Liver (tissue), 9 donors: ENCODE measurements around the gene TPRA1. TPM values are rescaled to one million over a fixed set of nuclear protein-coding genes. Genes with fewer than 3 reads are reported as not detected.

ENCODE experiments used
- DNase-seq: peaks from one replicate; pipeline ENCODE4 v3.0.0-alpha.2; 2017; ENCODE audit warnings: low spot score
- H3K27ac ChIP-seq, 2 donors: one replicate each; pipeline ENCODE4 v1.7.0; 2013; ENCODE audit warnings: inconsistent platforms in 2 of 2, low read length in 2 of 2, control low read depth in 1 of 2, low read depth in 1 of 2, mild to moderate bottlenecking in 1 of 2
- H3K27me3 ChIP-seq, 4 donors: one replicate each; pipeline versions ENCODE4 v1.6.1 to v1.7.0; 2013; ENCODE audit warnings: low read length in 3 of 4, inconsistent platforms in 1 of 4, mild to moderate bottlenecking in 1 of 4, moderate library complexity in 1 of 4; ENCODE audit not compliant: control insufficient read depth in 4 of 4, insufficient read depth in 4 of 4
- H3K36me3 ChIP-seq, 4 donors: one replicate each; pipeline versions ENCODE4 v1.6.1 to v1.7.0; 2013; ENCODE audit warnings: low read length in 3 of 4, mild to moderate bottlenecking in 3 of 4, low read depth in 1 of 4, moderate library complexity in 1 of 4; ENCODE audit not compliant: control insufficient read depth in 4 of 4, insufficient read depth in 3 of 4
- H3K4me1 ChIP-seq, 4 donors: one replicate each; pipeline versions ENCODE4 v1.6.1 to v1.7.0; 2013; ENCODE audit warnings: low read length in 3 of 4, mild to moderate bottlenecking in 3 of 4, moderate library complexity in 1 of 4; ENCODE audit not compliant: control insufficient read depth in 4 of 4, insufficient read depth in 4 of 4
- H3K4me3 ChIP-seq, 3 donors: one replicate each; pipeline versions ENCODE4 v1.6.1 to v1.7.0; 2013; ENCODE audit warnings: low read length in 3 of 3, control low read depth in 1 of 3, low read depth in 1 of 3, mild to moderate bottlenecking in 1 of 3
- H3K9ac ChIP-seq, 2 donors: one replicate each; pipeline ENCODE4 v1.7.0; 2013; ENCODE audit warnings: low read length in 2 of 2, mild to moderate bottlenecking in 2 of 2, moderate library complexity in 2 of 2, control low read depth in 1 of 2, low read depth in 1 of 2
- H3K9me3 ChIP-seq, 4 donors: one replicate each; pipeline versions ENCODE4 v1.6.1 to v1.7.0; 2013; ENCODE audit warnings: low read length in 3 of 4; ENCODE audit not compliant: control insufficient read depth in 4 of 4
- EGR1 ChIP-seq, 2 donors: IDR thresholded peaks; 2 replicates each; pipeline ENCODE4 v1.6.1; 2016 to 2018; ENCODE audit warnings: antibody characterized with exemption in 2 of 2, low read depth in 2 of 2
- GABPA ChIP-seq, 2 donors: IDR thresholded peaks in 1 of 2; conservative IDR thresholded peaks in 1 of 2; 2 replicates each; pipeline ENCODE4 v1.6.1; 2016; ENCODE audit warnings: antibody characterized with exemption in 2 of 2, mild to moderate bottlenecking in 1 of 2, moderate library complexity in 1 of 2
- HNF4A ChIP-seq, 2 donors: conservative IDR thresholded peaks; 2 replicates each; pipeline ENCODE4 v1.6.1; 2016; ENCODE audit warnings: antibody characterized with exemption in 2 of 2, mild to moderate bottlenecking in 2 of 2
- NR2F2 ChIP-seq: IDR thresholded peaks from 2 replicates; pipeline ENCODE4 v1.6.1; 2016; ENCODE audit warnings: antibody characterized with exemption
- RAD21 ChIP-seq, 2 donors: IDR thresholded peaks; 2 replicates each; pipeline ENCODE4 v1.6.1; 2016; ENCODE audit warnings: antibody characterized with exemption in 2 of 2, mild to moderate bottlenecking in 2 of 2
- RXRA ChIP-seq, 2 donors: IDR thresholded peaks; 2 replicates each; pipeline ENCODE4 v1.6.1; 2017 to 2018; ENCODE audit warnings: antibody characterized with exemption in 2 of 2, mild to moderate bottlenecking in 1 of 2
- SP1 ChIP-seq: IDR thresholded peaks from 2 replicates; pipeline ENCODE4 v1.6.1; 2018; ENCODE audit warnings: antibody characterized with exemption, mild to moderate bottlenecking
- TAF1 ChIP-seq: conservative IDR thresholded peaks from 2 replicates; pipeline ENCODE4 v1.6.1; 2016; ENCODE audit warnings: antibody characterized with exemption, mild to moderate bottlenecking
- YY1 ChIP-seq: IDR thresholded peaks from 2 replicates; pipeline ENCODE4 v1.6.1; 2016; ENCODE audit warnings: antibody characterized with exemption, mild to moderate bottlenecking
- WGBS: extraction: QIAGEN DNeasy Blood & Tissue Kit; methylation state at CpG from one replicate; pipeline ENCODE4 v1.1.7; 2013; 5-methylcytosine and 5-hydroxymethylcytosine counted together
- polyA plus RNA-seq, 2 donors: library from polyadenylated mRNA; stranded (reverse) in 1 of 2; unstranded in 1 of 2; fragments of 200-250 nt in 1 of 2; fragments of >200 nt in 1 of 2; fragmentation: Nextera tagmentation in 1 of 2; extraction: Ambion mirVana in 1 of 2; gene quantifications; one replicate each; pipeline versions ENCODE4 v1.2.1 to v1.2.3, GENCODE V29; 2013 to 2015
- total RNA-seq, 2 donors: library from RNA; depleted of rRNA; stranded (reverse); fragments of >200 nt; gene quantifications; one replicate each; pipeline ENCODE4 v1.2.3, GENCODE V29; 2014
- TF ChIP-seq, protein P1 (sequence below): fragments of 150-350 bp; IDR thresholded peaks from 2 replicates; pipeline ENCODE4 v1.5.1; 2017; ENCODE audit warnings: improper control_type of control experiment, low read depth, low read length; ENCODE audit not compliant: missing input control
- TF ChIP-seq, protein P2 (sequence below): IDR thresholded peaks from 2 replicates; pipeline ENCODE4 v1.6.1; 2016; ENCODE audit warnings: antibody characterized with exemption
- TF ChIP-seq, protein P3 (sequence below): IDR thresholded peaks from 2 replicates; pipeline ENCODE4 v1.6.1; 2016; ENCODE audit warnings: antibody characterized with exemption
- TF ChIP-seq, protein P4 (sequence below): IDR thresholded peaks from 2 replicates; pipeline ENCODE4 v1.6.1; 2016; ENCODE audit warnings: antibody characterized with exemption
- TF ChIP-seq, protein P5 (sequence below): IDR thresholded peaks from 2 replicates; pipeline ENCODE4 v1.6.1; 2016; ENCODE audit warnings: antibody characterized with exemption, mild to moderate bottlenecking
- donor health status: healthy.
- donor health status: healthy.
- donor health status: healthy.
- donor health status: healthy.
- donor health status: healthy.

TPRA1 gene
- total and polyA plus RNA-seq, 4 donors, result 17.3 to 27.1 (median 21.3) TPM

DNA sequence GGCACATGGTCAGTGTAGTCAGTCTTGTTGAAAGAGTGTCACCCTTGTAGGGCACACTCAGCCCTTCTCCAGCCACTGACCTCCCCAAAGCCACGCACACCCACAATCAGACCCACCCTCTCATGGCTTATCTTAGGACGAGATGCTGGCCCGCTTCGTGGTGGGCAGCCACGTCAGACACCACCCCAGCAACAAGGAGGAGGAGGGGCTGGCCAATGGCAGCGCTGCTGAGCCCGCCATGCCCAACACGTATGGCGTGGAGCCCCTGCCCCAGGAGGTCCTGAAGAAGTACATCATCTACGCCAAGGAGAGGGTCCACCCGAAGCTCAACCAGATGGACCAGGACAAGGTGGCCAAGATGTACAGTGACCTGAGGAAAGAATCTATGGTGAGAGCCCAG is 28.4 kb upstream of the TPRA1 start:
- Histone ChIP-seq H3K4me3 (no peak overlapping the region), H3K27me3 (no peaks in the 10 kb centered on the region), H3K9ac (no peak overlapping the region), H3K9me3 (no peaks in the 10 kb centered on the region), H3K27ac (no peak overlapping the region), H3K36me3 (peaks cover 0 to 8% (median 4%) of the 10 kb centered on the region in 4 donors), H3K4me1 (peaks cover 0 to 1% (median under 1%) of the 10 kb centered on the region in 4 donors)
- no peak for DNase-seq
- WGBS, result 95% methylated on average over 11 of the region's 11 CpGs
- TF ChIP-seq GABPA (IDR thresholded peaks at IDR 0.05 in 1 of 2, conservative IDR thresholded peaks at IDR 0.05 in 1 of 2), result no peak
- TF ChIP-seq, protein P1, sequence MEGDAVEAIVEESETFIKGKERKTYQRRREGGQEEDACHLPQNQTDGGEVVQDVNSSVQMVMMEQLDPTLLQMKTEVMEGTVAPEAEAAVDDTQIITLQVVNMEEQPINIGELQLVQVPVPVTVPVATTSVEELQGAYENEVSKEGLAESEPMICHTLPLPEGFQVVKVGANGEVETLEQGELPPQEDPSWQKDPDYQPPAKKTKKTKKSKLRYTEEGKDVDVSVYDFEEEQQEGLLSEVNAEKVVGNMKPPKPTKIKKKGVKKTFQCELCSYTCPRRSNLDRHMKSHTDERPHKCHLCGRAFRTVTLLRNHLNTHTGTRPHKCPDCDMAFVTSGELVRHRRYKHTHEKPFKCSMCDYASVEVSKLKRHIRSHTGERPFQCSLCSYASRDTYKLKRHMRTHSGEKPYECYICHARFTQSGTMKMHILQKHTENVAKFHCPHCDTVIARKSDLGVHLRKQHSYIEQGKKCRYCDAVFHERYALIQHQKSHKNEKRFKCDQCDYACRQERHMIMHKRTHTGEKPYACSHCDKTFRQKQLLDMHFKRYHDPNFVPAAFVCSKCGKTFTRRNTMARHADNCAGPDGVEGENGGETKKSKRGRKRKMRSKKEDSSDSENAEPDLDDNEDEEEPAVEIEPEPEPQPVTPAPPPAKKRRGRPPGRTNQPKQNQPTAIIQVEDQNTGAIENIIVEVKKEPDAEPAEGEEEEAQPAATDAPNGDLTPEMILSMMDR, result no peak
- TF ChIP-seq, protein P2, sequence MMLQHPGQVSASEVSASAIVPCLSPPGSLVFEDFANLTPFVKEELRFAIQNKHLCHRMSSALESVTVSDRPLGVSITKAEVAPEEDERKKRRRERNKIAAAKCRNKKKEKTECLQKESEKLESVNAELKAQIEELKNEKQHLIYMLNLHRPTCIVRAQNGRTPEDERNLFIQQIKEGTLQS, result no peak
- no peak for TF ChIP-seq RAD21 (IDR thresholded peaks at IDR 0.05)
- TF ChIP-seq YY1, result no peak
- TF ChIP-seq, protein P3, sequence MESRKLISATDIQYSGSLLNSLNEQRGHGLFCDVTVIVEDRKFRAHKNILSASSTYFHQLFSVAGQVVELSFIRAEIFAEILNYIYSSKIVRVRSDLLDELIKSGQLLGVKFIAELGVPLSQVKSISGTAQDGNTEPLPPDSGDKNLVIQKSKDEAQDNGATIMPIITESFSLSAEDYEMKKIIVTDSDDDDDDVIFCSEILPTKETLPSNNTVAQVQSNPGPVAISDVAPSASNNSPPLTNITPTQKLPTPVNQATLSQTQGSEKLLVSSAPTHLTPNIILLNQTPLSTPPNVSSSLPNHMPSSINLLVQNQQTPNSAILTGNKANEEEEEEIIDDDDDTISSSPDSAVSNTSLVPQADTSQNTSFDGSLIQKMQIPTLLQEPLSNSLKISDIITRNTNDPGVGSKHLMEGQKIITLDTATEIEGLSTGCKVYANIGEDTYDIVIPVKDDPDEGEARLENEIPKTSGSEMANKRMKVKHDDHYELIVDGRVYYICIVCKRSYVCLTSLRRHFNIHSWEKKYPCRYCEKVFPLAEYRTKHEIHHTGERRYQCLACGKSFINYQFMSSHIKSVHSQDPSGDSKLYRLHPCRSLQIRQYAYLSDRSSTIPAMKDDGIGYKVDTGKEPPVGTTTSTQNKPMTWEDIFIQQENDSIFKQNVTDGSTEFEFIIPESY, result no peak
- no peak for TF ChIP-seq SP1
- TF ChIP-seq RXRA (IDR thresholded peaks at IDR 0.05), result no peak
- TF ChIP-seq EGR1 (IDR thresholded peaks at IDR 0.05; ENCODE audit: low read depth in 2 of 2), result no peak
- no peak for TF ChIP-seq NR2F2
- TF ChIP-seq, protein P4, sequence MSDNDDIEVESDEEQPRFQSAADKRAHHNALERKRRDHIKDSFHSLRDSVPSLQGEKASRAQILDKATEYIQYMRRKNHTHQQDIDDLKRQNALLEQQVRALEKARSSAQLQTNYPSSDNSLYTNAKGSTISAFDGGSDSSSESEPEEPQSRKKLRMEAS, result no peak
- no peak for TF ChIP-seq HNF4A (conservative IDR thresholded peaks at IDR 0.05)
- TF ChIP-seq TAF1, result no peak
- TF ChIP-seq, protein P5, sequence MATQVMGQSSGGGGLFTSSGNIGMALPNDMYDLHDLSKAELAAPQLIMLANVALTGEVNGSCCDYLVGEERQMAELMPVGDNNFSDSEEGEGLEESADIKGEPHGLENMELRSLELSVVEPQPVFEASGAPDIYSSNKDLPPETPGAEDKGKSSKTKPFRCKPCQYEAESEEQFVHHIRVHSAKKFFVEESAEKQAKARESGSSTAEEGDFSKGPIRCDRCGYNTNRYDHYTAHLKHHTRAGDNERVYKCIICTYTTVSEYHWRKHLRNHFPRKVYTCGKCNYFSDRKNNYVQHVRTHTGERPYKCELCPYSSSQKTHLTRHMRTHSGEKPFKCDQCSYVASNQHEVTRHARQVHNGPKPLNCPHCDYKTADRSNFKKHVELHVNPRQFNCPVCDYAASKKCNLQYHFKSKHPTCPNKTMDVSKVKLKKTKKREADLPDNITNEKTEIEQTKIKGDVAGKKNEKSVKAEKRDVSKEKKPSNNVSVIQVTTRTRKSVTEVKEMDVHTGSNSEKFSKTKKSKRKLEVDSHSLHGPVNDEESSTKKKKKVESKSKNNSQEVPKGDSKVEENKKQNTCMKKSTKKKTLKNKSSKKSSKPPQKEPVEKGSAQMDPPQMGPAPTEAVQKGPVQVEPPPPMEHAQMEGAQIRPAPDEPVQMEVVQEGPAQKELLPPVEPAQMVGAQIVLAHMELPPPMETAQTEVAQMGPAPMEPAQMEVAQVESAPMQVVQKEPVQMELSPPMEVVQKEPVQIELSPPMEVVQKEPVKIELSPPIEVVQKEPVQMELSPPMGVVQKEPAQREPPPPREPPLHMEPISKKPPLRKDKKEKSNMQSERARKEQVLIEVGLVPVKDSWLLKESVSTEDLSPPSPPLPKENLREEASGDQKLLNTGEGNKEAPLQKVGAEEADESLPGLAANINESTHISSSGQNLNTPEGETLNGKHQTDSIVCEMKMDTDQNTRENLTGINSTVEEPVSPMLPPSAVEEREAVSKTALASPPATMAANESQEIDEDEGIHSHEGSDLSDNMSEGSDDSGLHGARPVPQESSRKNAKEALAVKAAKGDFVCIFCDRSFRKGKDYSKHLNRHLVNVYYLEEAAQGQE, result no peak
